HG03159 (cell line): Measurements from ENCODE around the gene TOMM20.
"Not testable (repeated sequence)": the region's sequence is repeated elsewhere in the genome, so short reads cannot be mapped to it uniquely, and the experiment has no call there.

Experiments used
- ATAC-seq: cut with Tn5 transposase; IDR thresholded peaks from one replicate; pipeline ENCODE4 v1.9.1; 2021; ENCODE audit warnings: mild to moderate bottlenecking, moderate library complexity; ENCODE audit not compliant: unreplicated experiment

TOMM20 gene

DNA sequence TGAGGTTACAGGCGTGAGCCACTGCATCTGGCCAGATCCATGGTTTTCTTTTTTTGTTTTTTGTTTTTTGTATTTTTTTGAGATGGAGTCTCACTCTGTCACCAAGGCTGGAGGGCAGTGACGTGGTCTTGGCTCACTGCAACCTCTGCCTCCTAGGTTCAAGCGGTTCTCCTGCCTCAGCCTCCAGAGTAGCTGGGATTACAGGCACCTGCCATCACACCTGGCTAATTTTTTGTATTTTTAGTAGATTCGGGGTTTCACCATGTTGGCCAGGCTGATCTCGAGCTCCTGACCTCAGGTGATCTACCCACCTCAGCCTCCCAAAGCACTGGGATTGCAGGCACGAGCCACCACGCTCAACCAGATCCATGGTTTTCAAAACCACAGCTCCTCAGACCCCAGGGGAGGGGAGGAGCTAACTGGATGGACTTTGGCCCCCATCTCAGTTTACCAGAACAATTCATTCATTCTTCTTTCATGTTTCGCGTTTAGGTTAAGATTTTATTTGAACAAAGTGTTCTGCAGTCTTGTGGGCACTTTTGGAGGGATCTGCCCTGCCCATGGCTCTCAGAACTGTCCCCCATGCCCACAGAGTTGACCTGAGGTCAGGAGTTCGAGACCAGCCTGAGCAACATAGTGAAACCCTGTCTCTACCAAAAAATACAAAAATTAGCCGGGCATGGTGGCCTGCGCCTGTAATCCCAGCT lies 43.1 kb downstream of the TOMM20 start:
- not testable (repeated sequence) for ATAC-seq

- ATAC-seq: not testable (repeated sequence)
Observed at GRCh38 chr1:235080788-235081187, 47.8 kb downstream of the TOMM20 start.

GRCh38 chr1:235080297-235080657 lies 48.4 kb downstream of the TOMM20 start:
- not testable (repeated sequence) for ATAC-seq

DNA sequence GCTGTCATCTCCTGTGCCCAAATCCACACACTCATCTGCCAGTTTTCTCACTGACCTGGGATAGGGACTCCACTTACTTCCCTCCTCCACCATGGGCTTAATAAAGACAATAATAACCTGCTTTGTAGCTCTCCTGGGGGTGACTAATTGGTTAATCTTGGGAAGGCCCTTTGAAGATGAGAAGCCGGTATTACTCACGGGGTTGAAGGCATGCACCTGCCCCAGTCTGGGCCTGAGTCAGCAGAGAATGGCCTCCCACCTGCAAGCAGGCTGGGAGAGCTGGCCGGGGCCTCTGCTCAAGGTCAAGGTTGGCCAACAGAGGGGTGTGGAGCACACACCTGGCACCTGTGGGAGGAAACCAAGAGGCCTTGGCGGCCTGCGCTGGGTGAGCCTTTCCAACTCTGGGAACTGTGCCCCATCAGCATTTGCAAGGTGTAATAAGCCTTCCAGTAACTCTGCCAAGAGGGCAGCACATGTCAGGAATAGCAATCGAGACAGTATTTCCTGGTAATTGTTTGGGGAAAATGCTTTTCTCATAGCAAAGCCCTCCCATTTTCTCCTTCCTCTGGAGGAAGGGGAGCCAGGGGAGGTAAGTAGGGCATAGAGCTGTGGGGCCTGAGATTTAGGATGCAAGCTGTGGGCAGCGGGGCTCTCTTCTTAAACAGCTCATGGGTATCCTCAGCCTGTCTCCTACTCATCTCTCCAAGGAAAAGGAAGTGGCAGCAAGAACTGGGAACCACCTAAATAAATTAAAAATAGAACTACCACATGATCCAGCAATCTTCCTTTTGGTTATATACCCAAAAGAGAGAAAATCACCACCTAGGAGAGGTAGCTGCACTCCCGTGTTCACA lies 49.0 kb downstream of the TOMM20 start:
- ATAC-seq: no peak

GRCh38 chr1:235078480-235079381 lies 49.9 kb downstream of the TOMM20 start:
- ATAC-seq: no peak

DNA sequence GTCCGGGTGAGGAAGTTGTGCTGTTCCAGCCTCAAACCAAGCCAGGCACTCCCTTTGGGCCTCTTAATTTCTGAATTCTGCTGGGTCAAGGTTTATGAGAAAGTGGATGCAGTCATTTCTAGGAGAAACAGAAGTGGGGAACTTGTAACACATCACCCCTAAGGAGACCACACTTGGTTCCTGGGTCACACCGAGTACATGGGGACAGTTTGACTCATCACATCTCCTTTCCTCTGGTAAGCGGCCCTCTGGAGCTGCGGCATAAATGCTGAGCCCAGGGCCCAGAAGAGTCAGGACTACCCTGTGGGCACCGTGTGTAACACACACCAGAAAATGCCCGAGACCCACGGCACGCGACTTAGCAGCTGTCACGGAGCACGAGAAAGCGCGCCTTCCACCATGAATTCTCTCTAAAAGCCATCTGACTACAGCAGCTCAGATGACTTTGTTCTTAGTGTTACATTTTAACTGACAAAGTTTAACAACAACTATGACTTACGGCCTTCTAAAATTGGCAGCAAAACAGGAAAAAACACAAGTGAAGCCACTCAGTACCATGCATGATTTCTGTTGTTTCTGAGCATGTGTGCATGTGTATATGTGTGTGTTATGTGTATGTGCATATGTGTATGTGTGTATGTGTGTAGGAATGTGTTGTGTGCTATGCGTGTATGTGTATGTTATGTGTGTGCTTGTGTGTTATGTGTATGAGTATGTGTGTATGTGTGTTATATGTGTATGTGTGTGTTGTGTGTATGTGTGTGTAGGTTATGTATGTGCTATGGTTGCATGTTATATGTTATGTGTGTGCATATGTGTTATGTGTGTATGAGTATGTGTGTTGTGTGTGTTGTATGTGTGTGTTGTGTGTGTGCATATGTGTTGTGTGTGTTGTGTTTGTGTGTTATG lies 50.8 kb downstream of the TOMM20 start:
- ATAC-seq: peak; percentile 37

- ATAC-seq: no peak
Observed at GRCh38 chr1:235077163-235077540, 51.5 kb downstream of the TOMM20 start.

- ATAC-seq: no peak
Observed at GRCh38 chr1:235076504-235077162, 52.0 kb downstream of the TOMM20 start.

DNA sequence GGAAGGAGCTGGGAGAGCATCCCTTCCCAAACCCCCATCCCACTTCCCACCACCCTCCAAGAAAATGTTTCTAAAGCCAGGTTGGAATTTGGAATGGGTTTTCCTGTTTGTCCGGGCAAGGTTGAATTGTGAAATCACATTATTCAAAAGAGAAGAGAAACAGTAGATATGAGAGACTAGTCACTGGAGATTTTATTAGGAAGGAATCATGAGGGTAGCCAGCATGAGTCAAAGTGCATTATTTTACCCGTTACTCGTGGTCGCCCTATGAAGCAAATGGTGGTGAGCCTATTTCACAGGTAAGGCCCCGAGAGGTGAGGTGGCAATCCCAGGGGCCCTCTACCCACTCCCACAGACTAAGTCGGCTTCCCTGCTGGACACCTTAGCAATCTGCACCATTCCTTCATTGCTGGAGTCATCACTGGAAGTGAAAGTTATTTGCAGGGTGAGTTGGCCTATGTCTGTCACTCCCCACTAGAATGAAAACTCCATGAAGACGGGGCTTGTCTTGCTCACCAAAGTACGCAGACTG lies 52.8 kb downstream of the TOMM20 start:
- ATAC-seq: no peak

DNA sequence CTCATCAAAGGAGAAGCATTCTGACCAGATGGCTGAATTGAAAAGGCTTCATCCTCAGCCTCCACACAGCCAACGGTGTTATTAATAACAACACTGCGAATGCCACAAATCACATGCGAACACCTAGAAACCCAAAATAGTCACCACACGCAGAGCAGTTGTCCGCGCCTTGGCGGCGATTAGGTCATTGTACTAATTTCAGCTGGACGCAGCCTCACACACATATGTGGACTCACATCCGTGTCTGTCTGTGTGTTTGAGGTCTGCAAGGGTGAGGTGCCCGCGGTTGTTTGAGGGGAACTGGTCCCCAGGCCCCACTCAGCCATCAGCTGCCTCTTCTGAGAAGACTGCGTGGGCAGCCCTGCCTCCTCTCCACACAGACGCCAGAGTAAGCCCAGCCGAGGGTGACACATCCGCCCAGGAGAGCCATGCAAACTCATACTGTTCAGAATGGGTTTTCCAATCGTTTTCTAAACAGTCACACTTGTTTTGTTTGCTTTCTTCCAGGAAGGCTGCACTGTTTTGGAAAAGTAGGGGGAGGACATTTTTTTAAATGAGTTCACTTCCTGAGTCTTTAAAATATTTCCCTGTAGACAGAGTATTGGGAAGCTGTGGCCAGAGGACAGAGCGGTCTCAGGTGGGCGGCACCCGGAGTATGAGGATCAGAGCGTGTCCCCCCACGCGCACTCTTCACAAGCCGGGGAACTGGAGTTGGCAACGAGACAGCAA lies 53.4 kb downstream of the TOMM20 start:
- ATAC-seq: peak; percentile 58

GRCh38 chr1:235074523-235075047 lies 54.1 kb downstream of the TOMM20 start:
- peak; percentile 41 for ATAC-seq

GRCh38 chr1:235073968-235074522 lies 54.6 kb downstream of the TOMM20 start:
- ATAC-seq: no peak

DNA sequence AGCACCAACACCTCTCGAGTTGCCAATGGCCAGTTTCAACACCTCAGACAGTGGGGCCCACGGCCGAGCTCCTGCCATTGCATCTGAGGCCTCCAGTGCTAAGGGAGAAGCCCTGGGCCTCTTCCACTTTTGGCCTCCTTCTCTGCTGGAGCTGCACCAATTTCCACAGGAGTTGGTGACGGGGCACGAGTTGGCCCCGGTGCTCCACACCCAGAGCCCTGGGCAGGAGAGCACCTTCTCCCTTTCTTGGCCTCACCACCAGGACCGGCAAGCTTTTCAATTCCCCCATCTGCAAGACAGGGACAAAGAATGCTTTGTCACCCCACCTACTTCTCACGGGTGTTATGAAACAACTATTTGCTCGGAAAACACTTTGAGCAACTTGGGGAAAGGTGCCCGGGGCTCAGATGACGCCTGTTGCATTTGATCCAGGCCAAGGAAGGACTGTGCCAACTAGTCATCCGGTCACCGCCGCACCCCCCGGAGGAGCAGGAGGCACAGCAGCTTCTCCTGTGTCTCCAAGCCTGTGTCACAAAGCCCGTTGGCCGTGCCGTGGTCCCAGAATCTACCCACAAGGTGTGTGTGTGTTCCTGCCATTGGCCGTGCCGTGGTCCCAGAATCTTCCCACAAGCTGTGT lies 55.2 kb downstream of the TOMM20 start:
- no peak for ATAC-seq

- not testable (repeated sequence) for ATAC-seq
Observed at GRCh38 chr1:235072577-235072976, 56.1 kb downstream of the TOMM20 start.

GRCh38 chr1:235072096-235072495 lies 56.5 kb downstream of the TOMM20 start:
- ATAC-seq: no peak

- ATAC-seq: no peak
Observed at GRCh38 chr1:235070819-235071218, 57.8 kb downstream of the TOMM20 start.
